GM18505 (cell line): ENCODE results near the gene CTNND2.

Experiments used
- ATAC-seq: cut with Tn5 transposase; IDR thresholded peaks from one replicate; pipeline ENCODE4 v1.9.1; 2021; ENCODE audit not compliant: unreplicated experiment
- POLR2A ChIP-seq: IDR thresholded peaks from 4 replicates; pipeline ENCODE4 v1.6.1; 2011; ENCODE audit warnings: borderline replicate concordance; ENCODE audit not compliant: insufficient read depth, insufficient read length; ENCODE audit errors: extremely low read depth

CTNND2 gene

GRCh38 chr5:11607944-11608483 lies 296.2 kb downstream of the CTNND2 start:
- TF ChIP-seq POLR2A, result no peak
- ATAC-seq, result no peak

- ATAC-seq, result no peak
- TF ChIP-seq POLR2A, result no peak
Observed at GRCh38 chr5:11602298-11602697, 301.9 kb downstream of the CTNND2 start.

DNA sequence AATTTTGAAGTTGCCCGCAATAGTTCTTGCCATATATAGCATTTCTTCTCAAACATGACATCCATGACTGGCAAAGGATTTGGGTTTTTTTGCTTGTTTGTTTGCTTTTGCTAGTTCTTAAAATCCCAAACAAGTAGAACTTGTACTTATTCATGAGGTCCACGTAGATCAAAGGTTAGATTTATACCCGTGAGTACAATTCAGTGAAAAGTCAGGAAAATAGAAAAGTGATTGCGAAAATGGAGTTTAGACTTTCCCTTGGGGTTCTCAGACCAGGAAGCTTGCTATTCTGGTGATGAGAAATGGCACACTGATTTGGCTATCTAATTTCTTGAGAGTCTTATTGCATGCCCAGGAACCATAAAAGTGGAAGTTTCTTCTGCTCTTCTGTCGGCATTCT lies 304.7 kb downstream of the CTNND2 start:
- no peak for ATAC-seq
- no peak for TF ChIP-seq POLR2A

DNA sequence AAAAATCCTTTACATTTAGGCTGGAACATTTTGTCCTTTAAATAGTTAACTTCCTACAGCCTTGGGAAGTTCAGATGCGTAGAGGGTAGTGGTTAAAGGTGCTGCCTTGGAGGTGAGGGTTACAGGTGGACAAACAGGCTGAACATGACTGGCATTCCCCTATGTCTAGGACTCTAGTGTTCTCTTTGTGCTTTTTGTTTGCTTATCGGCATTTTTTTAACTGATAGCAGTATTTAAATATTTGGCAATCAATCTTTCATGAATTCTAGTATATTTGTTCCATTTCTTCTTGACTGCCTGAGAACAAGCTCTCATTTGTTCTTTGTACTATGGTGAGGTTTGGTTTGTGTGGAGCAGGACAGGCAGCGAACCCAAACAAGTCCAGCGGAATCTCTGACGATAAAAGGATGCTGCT lies 307.6 kb downstream of the CTNND2 start:
- no peak for ATAC-seq

DNA sequence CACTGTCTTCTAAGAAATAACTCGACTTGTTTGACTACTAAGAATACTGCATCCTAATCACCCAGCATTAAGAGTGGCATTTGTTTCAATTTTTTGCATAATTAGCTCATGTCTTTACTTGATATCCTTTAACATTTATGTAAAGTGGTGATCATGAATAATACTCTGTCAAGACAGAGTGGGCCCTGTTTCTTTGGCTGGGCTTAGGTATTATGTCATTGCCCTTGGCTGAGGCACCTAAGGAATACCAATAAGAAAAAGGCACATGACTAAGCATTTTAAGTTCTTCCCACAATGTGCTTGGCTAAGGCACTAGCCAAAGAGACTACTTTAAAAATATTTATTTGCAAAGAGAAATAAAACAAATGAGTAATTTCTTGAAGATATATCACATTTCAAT lies 308.1 kb downstream of the CTNND2 start:
- no peak for TF ChIP-seq POLR2A
- ATAC-seq, result no peak

More for the DNA sequence above, 307.6 kb downstream of the CTNND2 start:
- no peak for TF ChIP-seq POLR2A

- no peak for ATAC-seq
- TF ChIP-seq POLR2A, result no peak
Observed at GRCh38 chr5:11595045-11595444, 309.2 kb downstream of the CTNND2 start.

GRCh38 chr5:11594021-11594420 lies 310.2 kb downstream of the CTNND2 start:
- TF ChIP-seq POLR2A, result no peak
- no peak for ATAC-seq

DNA sequence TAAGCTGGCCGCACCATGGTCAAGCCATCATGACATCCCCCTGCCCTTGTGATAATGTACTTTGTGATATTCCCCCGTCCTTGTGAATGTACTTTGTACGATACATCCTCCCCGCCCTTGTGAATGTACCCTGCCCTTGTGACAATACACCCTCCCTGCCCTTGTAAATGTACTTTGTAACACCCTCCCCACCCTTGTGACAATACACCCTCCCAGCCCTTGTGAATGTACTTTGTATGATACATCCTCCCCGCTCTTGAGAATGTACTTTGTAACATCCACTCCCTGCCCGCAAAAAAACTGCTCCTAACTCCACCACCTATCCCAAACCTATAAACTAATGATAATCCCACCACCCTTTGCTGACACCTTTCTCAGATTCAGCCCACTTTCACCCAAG lies 313.8 kb downstream of the CTNND2 start:
- no peak for TF ChIP-seq POLR2A
- ATAC-seq, result no peak

- no peak for ATAC-seq
- TF ChIP-seq POLR2A, result no peak
Observed at GRCh38 chr5:11588803-11589202, 315.4 kb downstream of the CTNND2 start.

DNA sequence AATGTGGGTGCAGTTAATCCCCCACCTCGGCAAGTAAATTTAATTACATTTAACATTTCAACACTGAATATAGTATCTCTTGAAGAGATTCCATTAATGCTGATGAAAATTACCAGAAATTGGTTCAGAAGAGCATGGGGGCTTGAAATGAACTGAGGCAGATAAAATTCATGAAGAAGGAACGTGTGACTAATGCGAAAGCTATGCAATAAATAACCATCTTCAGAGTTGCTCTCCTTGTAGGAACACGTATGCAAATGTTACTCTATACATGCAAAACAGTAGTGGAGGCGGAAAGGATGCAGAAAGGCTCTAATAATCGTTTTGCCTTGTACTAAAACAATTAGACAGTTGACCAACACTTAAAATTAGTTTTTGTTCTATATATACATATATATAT lies 320.2 kb downstream of the CTNND2 start:
- TF ChIP-seq POLR2A, result no peak
- no peak for ATAC-seq

GRCh38 chr5:11579351-11579750 lies 324.9 kb downstream of the CTNND2 start:
- no peak for ATAC-seq
- no peak for TF ChIP-seq POLR2A

DNA sequence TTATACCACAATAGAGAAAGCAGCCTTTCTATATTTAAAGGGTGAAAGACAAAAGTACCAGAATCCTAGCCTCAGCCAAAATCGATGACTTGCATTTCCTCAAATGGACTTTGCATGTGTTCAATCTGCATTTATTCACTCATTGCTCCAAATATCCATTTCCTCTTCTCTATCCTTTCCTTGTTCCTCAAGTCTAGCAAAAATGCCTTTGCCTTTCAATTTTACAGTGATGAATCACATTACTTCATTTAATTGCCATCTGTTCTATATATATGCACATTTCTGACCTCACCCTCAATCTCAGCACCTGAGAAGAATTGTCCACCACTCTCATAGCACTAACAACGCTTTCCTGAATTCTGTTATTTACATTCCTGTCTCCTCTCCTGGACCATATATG lies 329.5 kb downstream of the CTNND2 start:
- no peak for TF ChIP-seq POLR2A
- ATAC-seq, result no peak

- TF ChIP-seq POLR2A, result no peak
- no peak for ATAC-seq
Observed at GRCh38 chr5:11573140-11573992, 330.9 kb downstream of the CTNND2 start.

DNA sequence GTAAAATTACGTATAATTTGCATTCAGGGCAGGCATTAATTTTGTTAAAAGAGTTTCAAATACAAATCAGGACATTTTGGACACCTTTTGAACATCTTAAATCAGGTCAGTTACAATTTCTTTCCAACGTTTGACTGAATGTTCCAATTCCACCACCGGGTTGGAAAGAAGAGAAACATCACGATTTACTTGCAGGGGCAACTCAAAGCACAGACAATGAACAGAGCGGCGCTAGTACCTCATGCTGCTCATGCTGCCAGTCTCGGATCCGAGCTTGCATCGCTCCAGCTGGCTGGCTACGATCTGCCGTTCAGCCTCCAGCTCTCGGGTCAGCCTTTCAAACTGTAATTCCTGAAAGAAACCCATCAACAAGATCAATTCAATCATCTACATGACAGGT lies 339.5 kb downstream of the CTNND2 start:
- TF ChIP-seq POLR2A, result no peak
- no peak for ATAC-seq
